Hepatic stellate cell (primary cell): ENCODE results near the gene RNASE7.
"Not testable (repeated sequence)": the region's sequence is repeated elsewhere in the genome, so short reads cannot be mapped to it uniquely, and the experiment has no call there.

Experiments
- DNase-seq: peaks from one replicate; pipeline ENCODE4 v3.0.0; 2011; ENCODE audit warnings: low spot score

The RNASE7 gene

DNA sequence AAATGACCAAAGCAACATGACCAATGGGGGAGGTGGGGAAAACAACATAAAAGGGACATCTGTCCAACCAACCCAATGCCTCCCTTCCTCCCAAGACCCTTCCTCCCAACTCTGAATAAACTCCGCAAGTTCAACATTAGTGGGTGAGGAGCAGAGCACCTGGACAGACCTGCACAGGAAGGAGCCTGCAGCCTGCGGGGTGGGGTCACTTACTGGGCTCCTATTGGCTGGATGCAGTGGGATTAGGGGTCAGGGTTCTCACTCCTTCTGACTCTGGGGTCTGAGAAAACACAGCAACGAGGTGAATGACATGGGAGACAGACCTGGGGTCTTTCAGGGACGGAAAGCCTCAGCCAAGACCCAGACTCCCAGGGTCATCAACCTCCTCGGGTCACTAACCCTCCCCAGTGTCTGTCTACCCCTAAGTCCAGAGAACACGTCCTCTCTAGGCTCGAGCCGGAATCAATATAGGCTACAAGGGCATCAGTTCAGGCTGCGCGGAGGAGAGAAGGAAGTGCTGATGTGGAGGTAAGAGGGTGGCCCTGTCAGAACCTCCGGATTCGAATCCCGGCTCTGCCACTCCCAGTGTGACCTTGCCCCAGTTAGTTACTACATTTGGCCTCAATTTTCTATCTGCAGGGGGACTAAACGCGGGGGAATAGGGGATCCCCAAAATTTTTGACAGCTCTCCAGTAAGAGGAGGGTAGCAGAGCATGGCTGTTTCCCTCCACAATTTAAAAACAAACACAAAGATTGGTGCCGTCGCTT, 18.2 kb upstream of the RNASE7 start:
- no peak for DNase-seq

DNA sequence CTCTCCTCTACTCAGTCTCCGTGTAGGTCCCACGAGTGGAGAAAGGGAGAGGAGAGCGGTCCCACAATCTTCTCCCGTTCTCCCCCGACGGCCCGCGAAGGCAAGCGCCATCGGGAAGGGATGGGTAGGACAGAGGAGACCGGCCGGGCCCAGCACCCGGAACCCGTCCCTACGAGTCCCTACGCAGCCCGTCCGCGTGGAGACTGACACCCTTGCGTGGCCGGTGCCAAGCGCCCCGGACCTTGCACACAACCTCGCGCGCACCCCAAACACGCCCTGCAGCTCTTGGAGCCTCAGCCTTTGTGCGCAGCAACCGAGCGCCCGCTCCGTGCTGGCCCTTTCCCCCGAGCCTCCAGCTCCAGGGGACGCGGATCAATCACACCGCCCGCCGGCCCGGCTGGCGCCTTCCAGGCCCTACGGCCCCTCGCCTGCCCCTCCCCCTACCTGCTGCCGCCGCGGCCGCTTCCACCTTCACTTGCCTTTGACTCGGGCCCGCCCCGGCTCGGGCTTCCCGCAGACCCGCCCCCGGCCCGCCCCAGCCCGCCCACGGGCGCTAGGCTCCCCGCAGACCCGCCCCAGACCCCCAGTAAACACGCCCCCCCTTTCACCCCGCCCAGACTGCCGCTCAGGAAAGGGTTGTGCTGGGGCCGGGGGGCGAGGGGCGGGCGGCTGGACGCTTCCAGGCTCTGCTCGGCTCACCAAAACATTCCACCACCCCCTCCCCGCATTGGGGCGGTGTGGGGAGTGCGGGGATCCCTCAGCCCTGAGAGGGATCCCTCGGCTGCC, 17.4 kb upstream of the RNASE7 start, which contains the start of gene NDRG2:
Gene NDRG2, minus strand, starts transcription at position 477 of the 786 bp plus-strand sequence. CDS start 1,746 bp downstream, outside the sequence.
- no peak for DNase-seq

DNA sequence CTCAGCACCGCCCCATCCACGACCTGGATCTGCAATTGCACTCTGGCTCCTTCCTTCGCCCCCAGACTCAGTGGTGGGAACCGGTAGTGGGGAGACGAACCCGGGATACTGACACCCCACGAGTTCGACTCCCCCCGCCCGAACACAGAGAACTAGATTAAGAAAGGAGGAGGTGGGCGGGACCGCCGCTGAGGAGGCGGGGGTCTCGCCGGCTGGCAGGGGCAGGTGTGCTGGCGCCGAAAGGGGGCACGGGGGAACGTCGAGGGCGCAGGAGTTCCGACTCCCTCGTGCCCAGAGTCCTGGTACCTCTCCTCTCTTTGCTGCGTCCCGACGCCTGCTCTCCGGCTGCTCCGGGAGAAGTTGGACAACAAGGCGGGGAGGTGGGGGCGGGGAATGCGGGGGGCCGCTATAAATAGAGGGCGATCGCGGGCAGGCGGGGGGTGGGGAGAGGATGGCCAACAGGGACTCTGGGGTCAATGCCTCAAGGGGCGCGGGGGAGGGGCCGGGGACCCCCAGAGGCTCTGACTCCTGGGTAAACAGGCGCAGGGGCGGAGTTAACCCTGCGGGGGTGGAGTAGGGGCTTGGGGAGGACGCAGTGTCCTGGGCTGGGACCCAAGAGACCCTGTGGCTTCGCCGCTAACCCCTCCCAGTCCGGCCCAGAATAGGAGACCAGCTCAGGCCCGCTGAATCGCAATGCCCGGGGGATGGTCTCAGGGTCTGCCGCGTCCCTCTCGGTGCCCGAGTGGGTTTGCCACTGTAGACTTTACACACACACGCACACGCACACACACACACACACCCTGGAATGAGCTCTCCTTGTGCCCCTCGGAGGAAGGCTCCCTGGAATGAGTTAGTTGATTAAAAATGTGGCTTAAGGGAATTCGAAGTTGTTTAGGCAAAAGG, 16.5 kb upstream of the RNASE7 start:
- no peak for DNase-seq

DNA sequence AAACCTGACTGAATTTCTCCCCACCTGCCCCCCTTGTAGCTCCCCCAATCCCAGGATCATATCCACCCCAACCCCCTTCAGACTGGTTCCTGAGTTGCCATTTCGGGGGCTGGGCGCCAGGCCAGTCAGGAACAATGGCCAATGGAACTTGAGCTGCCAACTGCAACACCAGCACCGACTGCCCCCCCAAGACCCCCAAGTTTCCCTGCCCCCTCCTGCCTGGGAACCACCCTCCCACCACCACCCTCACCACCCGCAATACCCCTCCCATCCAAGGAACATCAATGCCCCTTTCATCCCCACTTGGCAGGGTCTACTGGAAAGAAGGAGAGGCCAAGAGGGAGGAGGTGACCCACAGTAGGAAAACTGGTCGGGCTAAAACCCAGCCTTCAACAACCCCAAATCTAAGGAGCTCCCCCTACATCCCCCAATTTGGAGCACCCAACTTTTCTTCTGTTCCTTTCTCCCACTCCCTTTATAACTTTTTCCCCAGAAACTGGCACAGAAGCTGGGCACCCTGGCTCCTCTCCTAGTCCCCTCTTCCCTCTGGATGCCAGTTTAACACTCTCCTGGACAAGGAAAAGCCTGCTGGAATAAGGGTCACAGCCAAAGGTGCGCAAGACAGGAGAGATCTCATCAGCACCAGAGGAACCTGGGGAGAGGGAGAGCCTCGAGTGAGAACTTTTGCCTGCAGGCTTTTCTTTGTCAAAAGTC, 15.7 kb upstream of the RNASE7 start:
- DNase-seq = no peak

DNA sequence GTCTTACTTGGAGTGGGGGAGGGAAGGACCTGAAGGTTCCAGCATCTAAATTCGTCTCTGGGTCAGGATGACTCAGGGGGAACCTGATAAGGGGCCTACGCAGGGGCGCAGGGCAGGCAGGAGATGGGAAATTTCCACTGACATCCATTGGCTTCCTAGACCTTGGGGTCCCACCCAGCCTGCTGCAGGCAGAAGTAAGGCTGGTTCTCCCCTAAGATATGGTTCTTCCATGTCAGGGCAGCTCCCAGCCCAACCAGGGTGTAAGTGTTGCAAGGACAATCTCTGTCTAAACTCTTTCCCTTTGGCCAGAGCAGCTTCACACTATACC, 15.2 kb upstream of the RNASE7 start:
- no peak for DNase-seq

DNA sequence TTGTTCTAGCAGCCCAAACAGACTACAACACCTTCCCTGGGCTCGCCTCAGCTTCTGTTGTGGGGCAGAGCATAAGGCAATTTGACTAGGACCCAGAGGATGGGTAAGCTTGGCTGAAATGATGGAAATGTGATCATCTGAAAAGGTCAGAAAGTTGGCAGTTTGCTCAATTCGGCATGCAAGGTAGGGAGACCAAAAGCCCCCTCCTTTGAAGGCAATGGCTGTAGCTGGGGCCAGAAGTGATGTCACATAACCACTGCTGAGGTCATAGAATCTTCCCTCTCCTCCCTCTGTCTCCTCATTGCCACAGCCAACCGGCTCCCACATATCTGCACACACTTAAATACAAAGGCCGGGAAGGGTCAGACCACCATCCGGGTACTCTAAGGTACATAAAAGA, 12.2 kb upstream of the RNASE7 start, which contains the start of gene TPPP2:
Gene TPPP2, plus strand, starts transcription at position 301 of the 400 bp plus-strand sequence. CDS start 365 bp downstream, outside the sequence.
- no peak for DNase-seq

DNA sequence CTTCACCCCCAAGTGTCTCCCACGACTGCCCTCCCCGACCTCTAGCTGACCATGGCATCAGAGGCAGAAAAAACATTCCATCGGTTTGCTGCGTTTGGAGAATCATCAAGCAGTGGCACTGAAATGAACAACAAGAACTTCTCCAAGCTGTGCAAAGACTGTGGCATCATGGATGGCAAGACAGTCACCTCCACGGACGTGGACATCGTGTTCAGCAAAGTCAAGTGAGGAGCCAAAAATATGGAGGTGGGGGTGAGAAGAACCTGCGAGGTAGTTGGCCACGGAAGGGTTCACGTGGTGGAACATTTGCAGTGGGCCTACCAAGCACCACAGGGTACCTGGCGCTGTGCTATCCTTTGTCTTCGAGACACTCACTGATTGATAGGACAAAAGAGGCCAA, 11.6 kb upstream of the RNASE7 start:
- DNase-seq = no peak

DNA sequence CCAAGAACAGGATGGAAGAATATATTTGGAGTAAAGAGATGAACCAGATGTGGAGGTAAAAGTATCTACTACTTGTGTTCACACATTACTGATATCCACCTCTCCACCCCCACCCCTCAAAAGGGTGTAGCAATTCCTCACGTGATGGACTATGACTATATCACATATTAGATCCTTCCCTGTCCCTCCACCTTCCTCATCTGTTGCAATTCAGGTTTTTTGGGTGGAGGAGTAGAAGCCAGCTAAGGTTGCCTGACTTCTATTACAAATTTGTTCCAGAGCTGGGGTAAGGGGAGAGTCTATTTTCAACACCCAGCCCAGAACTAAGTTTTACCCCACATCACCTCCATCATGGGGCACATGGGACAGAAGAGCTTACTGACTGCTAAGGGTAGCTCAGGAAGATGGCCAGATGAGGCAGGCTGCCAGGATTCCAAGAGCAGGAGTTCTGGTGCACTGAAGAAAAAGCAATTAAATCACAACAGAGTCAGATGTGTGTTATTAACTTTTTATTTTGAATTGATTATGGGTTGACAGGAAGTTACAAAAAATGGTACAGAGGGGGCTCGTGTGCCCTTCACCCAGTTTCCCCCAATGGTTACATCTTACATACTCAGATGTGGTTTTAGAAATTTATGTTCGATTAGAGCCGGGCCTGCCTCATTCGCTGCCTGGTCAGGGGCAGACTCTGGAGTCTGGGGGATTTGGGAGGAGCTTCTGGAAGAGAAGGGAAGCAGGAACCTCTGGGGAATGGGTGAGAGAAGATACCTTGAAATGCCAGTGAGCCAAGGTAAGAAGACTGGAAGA, 9.6 kb upstream of the RNASE7 start:
- DNase-seq = no peak

DNA sequence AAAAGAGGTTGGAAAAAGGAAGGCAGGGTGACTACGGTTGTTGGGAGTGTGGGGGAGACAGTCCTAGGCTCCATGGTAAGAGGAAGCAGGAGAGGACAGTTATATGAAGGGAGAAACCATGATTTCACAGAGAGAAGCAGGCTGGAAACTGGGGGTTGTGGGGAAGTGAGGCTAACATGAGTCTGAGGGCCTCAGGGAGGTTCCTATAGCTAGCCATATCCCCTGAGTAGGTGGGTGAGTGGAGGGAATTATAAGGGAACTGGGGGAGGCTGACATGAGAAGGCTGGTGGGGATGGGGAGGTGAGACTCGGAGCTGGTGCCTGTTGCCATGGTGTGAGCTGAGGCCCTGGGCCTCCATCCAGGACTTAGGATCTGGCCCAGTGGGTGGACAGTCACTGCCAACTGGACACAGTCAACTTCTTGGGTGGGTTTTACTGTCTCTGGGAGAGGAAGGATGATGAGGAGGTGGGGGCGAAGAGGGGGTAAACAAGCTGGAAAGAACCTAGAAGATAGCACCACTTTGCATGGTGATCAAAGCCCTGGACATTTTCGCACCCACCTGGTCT, 8.9 kb upstream of the RNASE7 start:
- DNase-seq = no peak

DNA sequence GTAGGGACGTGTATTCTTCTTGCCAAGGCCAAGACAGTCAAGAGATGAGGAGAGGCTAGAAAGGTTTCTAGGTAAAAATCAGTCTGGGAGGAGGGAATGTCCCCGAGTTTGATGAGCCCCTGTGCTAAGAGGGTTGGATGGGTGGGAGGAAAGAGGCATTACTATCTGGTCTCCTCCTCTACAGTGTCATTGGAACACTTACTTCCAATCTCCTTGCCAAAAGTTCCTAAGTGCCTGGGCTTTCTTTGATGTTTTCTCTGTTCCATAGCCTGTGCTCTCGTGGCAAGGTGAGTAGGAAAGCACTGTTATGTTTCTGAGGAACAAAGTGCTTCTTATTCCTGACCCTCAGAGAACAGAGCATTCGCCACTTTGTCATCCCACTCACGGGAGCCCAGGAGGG, 7.5 kb upstream of the RNASE7 start, which contains the start of gene RNASE13:
Gene RNASE13, minus strand, starts transcription at position 101 of the 400 bp plus-strand sequence. CDS start 519 bp downstream, outside the sequence.
- no peak for DNase-seq

DNA sequence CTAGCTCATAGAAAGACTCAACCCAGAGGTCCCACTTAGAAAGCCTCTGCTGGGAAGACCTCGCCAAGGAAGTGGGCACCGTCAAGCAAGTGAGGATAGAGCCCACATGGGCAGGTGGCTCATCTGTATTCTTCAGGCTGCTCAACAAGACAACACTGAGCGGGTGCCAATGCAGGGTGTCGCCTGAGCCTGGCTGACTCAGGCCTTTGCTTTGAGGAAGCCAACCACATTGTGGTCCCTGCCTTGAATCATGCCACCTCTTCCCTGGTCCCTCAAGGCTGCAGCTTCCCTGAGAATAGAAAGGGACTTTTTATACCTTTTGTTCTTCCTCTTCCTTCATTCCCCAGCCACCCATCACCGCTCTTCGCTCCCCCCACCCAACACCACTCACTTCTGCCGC, 5.4 kb upstream of the RNASE7 start:
- DNase-seq = no peak

DNA sequence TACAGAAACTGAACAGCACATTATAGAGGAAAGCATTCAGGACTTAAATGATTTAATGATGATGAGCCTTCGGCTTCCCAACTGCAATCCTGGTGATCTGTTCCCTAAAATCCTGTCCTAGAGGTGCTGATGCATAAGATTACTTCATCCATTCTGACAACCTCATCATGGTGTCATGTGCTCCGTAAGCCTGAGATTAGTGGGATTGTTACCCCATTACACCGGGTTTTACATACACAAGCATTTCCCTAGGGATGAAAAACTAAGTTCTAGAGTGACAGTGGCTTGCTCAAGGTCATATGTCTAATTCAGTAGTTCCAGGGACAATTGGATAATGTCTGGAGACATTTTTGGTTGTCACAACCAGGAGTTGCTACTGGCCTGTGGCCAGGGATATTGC, 5.0 kb upstream of the RNASE7 start:
- DNase-seq = no peak

DNA sequence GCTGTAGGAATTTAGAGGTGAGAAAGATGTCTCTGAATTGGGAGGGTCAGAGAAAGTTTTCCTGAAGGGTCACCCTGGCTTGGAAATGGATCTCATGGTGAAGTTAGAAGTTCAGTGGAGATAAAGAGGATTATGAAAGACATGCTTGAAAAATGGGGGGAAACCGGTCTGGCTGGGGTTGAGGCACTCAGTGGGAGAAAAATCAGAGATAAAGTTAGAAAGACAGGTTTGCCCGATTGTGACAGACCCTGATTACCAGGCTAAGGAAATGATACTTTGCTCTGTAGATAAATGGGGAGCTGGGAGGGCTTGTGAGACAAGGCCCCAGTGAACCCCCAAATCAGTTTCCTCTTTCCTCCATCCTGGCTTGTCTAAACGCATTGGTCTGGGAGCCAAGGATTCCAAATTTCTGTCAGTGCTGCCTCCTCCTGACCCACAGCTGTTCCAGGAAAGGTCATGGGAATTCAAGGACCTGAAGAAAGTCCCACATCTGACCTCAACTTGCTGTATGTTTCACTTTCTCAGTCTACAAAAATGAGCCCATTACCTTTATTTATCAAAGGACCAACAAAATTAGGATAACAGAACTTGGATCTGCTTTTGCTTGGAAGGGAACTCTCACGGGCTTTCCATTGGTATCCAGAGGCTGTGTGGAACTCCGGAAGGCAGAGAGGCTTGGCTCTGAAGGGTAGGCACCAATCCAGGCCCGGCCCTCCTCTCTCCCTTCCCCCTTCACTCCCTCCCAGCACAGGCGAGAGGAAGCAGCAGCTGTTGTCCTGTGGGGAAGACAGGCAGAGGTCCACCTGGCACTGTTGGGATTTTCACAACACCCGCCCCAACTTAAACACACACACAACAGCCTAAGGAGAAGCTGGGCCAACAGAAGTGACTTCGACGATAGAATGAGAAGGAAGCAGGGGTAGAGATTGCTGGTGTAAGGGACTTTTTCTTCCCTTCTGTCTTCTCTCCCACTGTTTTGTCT, 3.4 kb upstream of the RNASE7 start:
- DNase-seq = no peak

DNA sequence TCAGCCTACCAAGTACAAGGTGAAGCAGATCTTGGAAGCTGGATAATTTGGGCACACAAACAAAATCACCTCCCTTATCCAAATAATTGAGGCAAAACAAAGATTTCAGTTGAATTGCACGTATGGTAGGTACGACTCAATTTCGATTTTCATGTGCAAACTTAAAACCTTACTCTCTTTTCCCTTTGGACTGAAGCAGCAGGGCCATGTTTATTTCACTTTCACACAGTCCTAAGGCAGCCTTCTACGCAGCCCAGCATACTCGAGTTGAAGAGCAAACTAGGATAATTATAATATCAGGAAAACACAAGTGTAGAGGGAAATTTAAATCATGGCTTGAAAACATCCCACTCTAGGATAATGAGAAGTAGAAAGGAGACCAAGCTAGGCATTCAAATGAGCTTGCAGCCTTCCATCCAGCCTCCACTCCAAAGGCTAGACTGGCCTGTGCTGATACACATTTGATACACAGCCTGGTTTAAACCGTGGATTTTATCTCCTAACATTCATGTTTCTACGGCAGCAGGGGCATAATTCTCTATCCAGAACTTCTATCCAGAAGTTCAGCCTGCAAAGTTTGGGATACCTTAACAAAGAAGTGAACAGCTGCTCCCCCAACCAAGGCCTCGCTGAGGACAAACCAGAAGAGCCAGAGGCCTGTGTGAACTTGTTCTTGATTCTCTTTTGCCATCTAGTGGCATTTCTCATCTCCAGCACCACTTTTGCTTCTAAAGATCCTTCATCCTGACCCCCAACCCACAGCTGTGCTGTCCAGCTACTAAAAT, 2.4 kb upstream of the RNASE7 start:
- DNase-seq = peak; percentile 45

DNA sequence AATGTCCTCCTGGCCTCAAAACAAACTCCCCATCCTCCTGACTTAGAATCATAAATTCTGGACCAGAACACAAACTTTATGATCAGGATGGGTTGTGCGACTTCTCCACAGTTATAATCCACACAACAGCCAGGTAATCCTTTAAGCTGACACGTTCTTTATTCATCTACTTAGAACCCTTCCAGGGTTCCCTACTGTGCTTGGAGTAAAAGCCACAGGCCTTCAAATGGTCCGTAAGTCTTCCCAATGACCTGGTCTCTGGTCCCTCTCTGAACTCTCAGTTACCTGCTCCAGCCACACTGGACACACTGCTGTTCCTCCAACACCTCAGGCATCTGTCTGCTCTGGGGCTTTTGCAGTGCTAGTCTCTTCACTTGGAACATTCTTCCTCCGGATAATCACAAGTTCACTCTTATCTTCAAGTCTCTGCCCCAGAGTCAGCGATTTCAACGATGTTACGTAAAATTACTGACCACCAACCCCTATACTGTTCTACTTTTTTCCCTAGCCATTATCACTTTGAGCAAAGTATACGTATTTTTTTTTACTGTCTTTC, 1.7 kb upstream of the RNASE7 start:
- DNase-seq = no peak

DNA sequence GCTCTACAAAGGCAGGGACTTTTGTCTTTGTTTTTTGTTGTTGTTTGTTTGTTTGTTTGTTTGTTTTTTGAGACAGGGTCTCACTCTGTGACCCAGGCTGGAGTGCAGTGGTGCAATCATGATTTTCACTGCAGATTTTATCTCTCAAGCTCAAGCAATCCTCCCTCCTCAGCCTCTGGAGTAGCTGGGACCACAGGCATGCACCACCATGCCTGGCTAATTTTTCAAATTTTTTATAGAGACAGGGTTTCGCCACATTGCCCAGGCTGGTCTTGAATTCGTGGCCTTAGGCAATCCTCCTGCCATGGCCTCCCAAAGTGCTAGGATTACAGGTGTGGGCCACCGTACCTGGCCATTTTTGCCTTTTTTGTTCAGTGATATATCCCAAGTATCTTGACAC, 1.2 kb upstream of the RNASE7 start:
- not testable (repeated sequence) for DNase-seq

DNA sequence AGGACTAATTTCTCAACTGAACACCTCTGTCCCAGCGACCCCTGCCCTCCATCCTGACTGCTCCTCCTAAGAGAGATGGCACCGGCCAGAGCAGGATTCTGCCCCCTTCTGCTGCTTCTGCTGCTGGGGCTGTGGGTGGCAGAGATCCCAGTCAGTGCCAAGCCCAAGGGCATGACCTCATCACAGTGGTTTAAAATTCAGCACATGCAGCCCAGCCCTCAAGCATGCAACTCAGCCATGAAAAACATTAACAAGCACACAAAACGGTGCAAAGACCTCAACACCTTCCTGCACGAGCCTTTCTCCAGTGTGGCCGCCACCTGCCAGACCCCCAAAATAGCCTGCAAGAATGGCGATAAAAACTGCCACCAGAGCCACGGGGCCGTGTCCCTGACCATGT, 756 bp downstream of the RNASE7 start:
- DNase-seq = no peak

DNA sequence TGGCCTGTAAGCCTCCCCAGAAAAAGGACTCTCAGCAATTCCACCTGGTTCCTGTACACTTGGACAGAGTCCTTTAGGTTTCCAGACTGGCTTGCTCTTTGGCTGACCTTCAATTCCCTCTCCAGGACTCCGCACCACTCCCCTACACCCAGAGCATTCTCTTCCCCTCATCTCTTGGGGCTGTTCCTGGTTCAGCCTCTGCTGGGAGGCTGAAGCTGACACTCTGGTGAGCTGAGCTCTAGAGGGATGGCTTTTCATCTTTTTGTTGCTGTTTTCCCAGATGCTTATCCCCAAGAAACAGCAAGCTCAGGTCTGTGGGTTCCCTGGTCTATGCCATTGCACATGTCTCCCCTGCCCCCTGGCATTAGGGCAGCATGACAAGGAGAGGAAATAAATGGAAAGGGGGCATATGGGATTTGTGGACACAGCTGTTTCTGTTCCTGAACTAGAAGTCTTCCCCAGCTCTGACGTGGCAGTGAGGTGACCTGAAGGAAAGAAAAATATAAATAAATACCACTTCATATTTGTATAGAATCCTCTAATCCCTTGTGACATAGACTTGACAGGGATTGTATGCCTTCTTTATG, 1.3 kb downstream of the RNASE7 start:
- no peak for DNase-seq
